GM23338 (cell line): ENCODE measurements around the gene OR8A1. TPM values are rescaled to one million over a fixed set of nuclear protein-coding genes. Genes with fewer than 3 reads are reported as not detected.

Source experiments
- ATAC-seq: fragments of 200-7000 bp; cut with Tn5 transposase; 3 replicates; pipeline ENCODE4 v1.9.1; 2020
- DNase-seq: peaks from one replicate; pipeline ENCODE4 v3.0.0-alpha.2; 2015; ENCODE audit warnings: low spot score
- H2AFZ ChIP-seq: fragments of 200-600 bp; sonication (generic); 2 replicates; pipeline ENCODE4 v1.8.0; 2016; ENCODE audit warnings: antibody characterized with exemption, mild to moderate bottlenecking, moderate library complexity
- H3F3A ChIP-seq: fragments of 200-600 bp; sonication (generic); replicated peaks from 2 replicates; pipeline ENCODE4 v1.8.0; 2017; ENCODE audit warnings: antibody characterized with exemption, mixed run types, low read depth
- H3K27ac ChIP-seq: fragments of 200-600 bp; sonication (generic); 2 replicates; pipeline ENCODE4 v1.6.1; 2016; ENCODE audit warnings: low read depth
- H3K27me3 ChIP-seq: fragments of 200-600 bp; sonication (generic); 2 replicates; pipeline ENCODE4 v1.8.0; 2016; ENCODE audit warnings: mild to moderate bottlenecking, mixed run types, moderate library complexity; ENCODE audit not compliant: insufficient read depth
- H3K36me3 ChIP-seq: fragments of 200-600 bp; sonication (generic); 2 replicates; pipeline ENCODE4 v1.8.0; 2016; ENCODE audit warnings: mild to moderate bottlenecking; ENCODE audit not compliant: insufficient read depth
- H3K4me1 ChIP-seq: fragments of 200-600 bp; sonication (generic); 2 replicates; pipeline ENCODE4 v1.8.0; 2016; ENCODE audit warnings: mild to moderate bottlenecking, moderate library complexity; ENCODE audit not compliant: insufficient read depth
- H3K4me2 ChIP-seq: fragments of 200-600 bp; sonication (generic); 2 replicates; pipeline ENCODE4 v1.7.1; 2017; ENCODE audit warnings: mixed run types
- H3K4me3 ChIP-seq: fragments of 200-600 bp; sonication (generic); 2 replicates; pipeline ENCODE4 v1.6.1; 2016; ENCODE audit warnings: mixed run types
- H3K79me2 ChIP-seq: fragments of 200-600 bp; sonication (generic); replicated peaks from 2 replicates; pipeline ENCODE4 v1.8.0; 2017; ENCODE audit warnings: mild to moderate bottlenecking; ENCODE audit not compliant: insufficient read depth
- H3K9me2 ChIP-seq: fragments of 200-600 bp; sonication (generic); 2 replicates; pipeline ENCODE4 v1.8.0; 2017; ENCODE audit not compliant: insufficient read depth
- H4K20me1 ChIP-seq: fragments of 200-600 bp; sonication (generic); replicated peaks from 2 replicates; pipeline ENCODE4 v1.8.0; 2017; ENCODE audit warnings: mild to moderate bottlenecking; ENCODE audit not compliant: insufficient read depth
- H3K27ac Mint-ChIP-seq: 2 replicates; pipeline ENCODE4 v1.8.0; 2020; ENCODE audit warnings: inconsistent platforms, mild to moderate bottlenecking, moderate library complexity, mixed read lengths
- H3K27me3 Mint-ChIP-seq: 3 replicates; pipeline ENCODE4 v1.8.0; 2022; ENCODE audit warnings: low read depth, mild to moderate bottlenecking, moderate library complexity, mixed read lengths, inconsistent platforms; ENCODE audit not compliant: insufficient read depth, poor library complexity
- H3K36me3 Mint-ChIP-seq: 3 replicates; pipeline ENCODE4 v1.8.0; 2021; ENCODE audit warnings: low read depth, mild to moderate bottlenecking, inconsistent platforms, moderate library complexity, mixed read lengths
- H3K4me1 Mint-ChIP-seq: 3 replicates; pipeline ENCODE4 v1.8.0; 2020; ENCODE audit warnings: mild to moderate bottlenecking, inconsistent platforms, mixed read lengths
- H3K4me3 Mint-ChIP-seq: 3 replicates; pipeline ENCODE4 v1.8.0; 2021; ENCODE audit warnings: moderate library complexity, mild to moderate bottlenecking, inconsistent platforms, mixed read lengths
- H3K9me3 Mint-ChIP-seq: 3 replicates; pipeline ENCODE4 v1.8.0; 2020; ENCODE audit warnings: moderate library complexity, mild to moderate bottlenecking, inconsistent platforms, mixed read lengths
- CREB1 ChIP-seq: fragments of 250-450 bp; sonication (Bioruptor Pico); IDR thresholded peaks from 2 replicates; pipeline ENCODE4 v1.5.0; 2020; ENCODE audit warnings: low read depth, mild to moderate bottlenecking, moderate library complexity
- CTCF ChIP-seq, 2 experiments: fragments of 200-600 bp in 1 of 2; sonication (generic) in 1 of 2; conservative IDR thresholded peaks; 2 replicates each; pipeline versions ENCODE4 v1.5.1 to v1.6.1; 2016 to 2017; ENCODE audit warnings: antibody characterized with exemption in 2 of 2, low read depth in 2 of 2, mild to moderate bottlenecking in 2 of 2, moderate library complexity in 1 of 2
- EZH2 ChIP-seq: fragments of 200-600 bp; sonication (generic); IDR thresholded peaks from one replicate; pipeline ENCODE4 v1.8.0; 2017; ENCODE audit warnings: antibody characterized with exemption, mild to moderate bottlenecking, low read depth; ENCODE audit not compliant: unreplicated experiment
- NANOG ChIP-seq: IDR thresholded peaks from 2 replicates; pipeline ENCODE4 v1.6.1; 2016; ENCODE audit warnings: antibody characterized with exemption, borderline replicate concordance
- POLR2AphosphoS5 ChIP-seq: IDR thresholded peaks from 2 replicates; pipeline ENCODE4 v1.6.1; 2016; ENCODE audit warnings: antibody characterized with exemption, low read depth
- STAT1 ChIP-seq: IDR thresholded peaks from one replicate; pipeline ENCODE4 v1.6.1; 2016; ENCODE audit warnings: antibody characterized with exemption; ENCODE audit not compliant: unreplicated experiment
- ZNF114 ChIP-seq: fragments of 250-450 bp; sonication (Bioruptor Pico); IDR thresholded peaks from 2 replicates; pipeline ENCODE4 v1.5.0; 2020; ENCODE audit warnings: mild to moderate bottlenecking, moderate library complexity
- ZNF331 ChIP-seq: fragments of 250-450 bp; sonication (Bioruptor Pico); IDR thresholded peaks from 2 replicates; pipeline ENCODE4 v1.5.0; 2020; ENCODE audit warnings: low read depth, mild to moderate bottlenecking, moderate library complexity
- polyA plus RNA-seq: library from polyadenylated mRNA; unstranded; fragments of >200 nt; fragmentation: Nextera tagmentation; extraction: Ambion mirVana; gene quantifications from 2 replicates; pipeline ENCODE4 v1.2.1, GENCODE V29; 2016
- total RNA-seq: library from RNA; depleted of rRNA; stranded (reverse); fragments of >200 nt; shearing (Covaris generic); gene quantifications from 2 replicates; pipeline ENCODE4 v1.2.3, GENCODE V29; 2014
- TF ChIP-seq, protein P1 (sequence below): IDR thresholded peaks from one replicate; pipeline ENCODE4 v1.6.1; 2018; ENCODE audit warnings: antibody characterized with exemption; ENCODE audit not compliant: unreplicated experiment

OR8A1 gene
- total and polyA plus RNA-seq, 2 experiments from 2014 or later, result not detected

DNA sequence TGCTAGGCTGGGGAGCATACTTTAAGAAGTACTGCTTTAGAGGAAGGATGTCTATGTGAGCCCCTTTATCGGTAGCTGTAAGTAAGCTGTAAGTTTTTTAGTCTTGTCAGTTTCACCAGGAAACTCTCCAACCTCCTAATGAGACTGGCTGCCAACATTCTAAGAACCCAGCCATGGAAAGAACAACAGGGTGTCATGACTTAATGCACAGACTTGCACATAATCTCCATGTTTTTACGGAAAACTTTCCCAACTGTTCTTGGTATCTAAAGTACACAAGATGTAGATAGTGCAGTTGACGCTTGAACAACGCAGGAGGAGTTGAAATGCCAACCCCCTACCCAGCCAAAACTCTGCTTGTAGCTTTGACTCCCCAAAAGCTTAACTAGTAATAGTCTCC, 9.0 kb downstream of the OR8A1 start:
- peaks cover 1% of the 10 kb centered on the region for H3K27me3 Mint-ChIP-seq
- no peak overlapping the region for H3K4me3 Mint-ChIP-seq
- no peak for ATAC-seq
- Histone ChIP-seq H3K4me1 (no peaks in the 10 kb centered on the region), H3K9me2 (0 out of 2 replicates have a peak, but pooled peaks cover 4% of the 10 kb centered on the region), H3K27ac (no peak overlapping the region), H4K20me1 (no peaks in the 10 kb centered on the region), H3K4me3 (no peak overlapping the region), H3K79me2 (no peaks in the 10 kb centered on the region), H3F3A (no peaks in the 10 kb centered on the region), H3K27me3 (no peaks in the 10 kb centered on the region), H2AFZ (no peak overlapping the region), H3K4me2 (no peak overlapping the region), H3K36me3 (no peaks in the 10 kb centered on the region)
- no peaks in the 10 kb centered on the region for H3K9me3 Mint-ChIP-seq
- no peaks in the 10 kb centered on the region for H3K36me3 Mint-ChIP-seq
- no peak for TF ChIP-seq CTCF (conservative IDR thresholded peaks at IDR 0.05; ENCODE audit: low read depth in 2 of 2)
- no peak for TF ChIP-seq POLR2AphosphoS5
- TF ChIP-seq NANOG, result no peak
- TF ChIP-seq STAT1, result no peak
- TF ChIP-seq, protein P1, sequence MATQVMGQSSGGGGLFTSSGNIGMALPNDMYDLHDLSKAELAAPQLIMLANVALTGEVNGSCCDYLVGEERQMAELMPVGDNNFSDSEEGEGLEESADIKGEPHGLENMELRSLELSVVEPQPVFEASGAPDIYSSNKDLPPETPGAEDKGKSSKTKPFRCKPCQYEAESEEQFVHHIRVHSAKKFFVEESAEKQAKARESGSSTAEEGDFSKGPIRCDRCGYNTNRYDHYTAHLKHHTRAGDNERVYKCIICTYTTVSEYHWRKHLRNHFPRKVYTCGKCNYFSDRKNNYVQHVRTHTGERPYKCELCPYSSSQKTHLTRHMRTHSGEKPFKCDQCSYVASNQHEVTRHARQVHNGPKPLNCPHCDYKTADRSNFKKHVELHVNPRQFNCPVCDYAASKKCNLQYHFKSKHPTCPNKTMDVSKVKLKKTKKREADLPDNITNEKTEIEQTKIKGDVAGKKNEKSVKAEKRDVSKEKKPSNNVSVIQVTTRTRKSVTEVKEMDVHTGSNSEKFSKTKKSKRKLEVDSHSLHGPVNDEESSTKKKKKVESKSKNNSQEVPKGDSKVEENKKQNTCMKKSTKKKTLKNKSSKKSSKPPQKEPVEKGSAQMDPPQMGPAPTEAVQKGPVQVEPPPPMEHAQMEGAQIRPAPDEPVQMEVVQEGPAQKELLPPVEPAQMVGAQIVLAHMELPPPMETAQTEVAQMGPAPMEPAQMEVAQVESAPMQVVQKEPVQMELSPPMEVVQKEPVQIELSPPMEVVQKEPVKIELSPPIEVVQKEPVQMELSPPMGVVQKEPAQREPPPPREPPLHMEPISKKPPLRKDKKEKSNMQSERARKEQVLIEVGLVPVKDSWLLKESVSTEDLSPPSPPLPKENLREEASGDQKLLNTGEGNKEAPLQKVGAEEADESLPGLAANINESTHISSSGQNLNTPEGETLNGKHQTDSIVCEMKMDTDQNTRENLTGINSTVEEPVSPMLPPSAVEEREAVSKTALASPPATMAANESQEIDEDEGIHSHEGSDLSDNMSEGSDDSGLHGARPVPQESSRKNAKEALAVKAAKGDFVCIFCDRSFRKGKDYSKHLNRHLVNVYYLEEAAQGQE, result no peak
- TF ChIP-seq EZH2, result no peak
- no peak for TF ChIP-seq ZNF114
- TF ChIP-seq CREB1 (CRISPR knock-in tag), result no peak
- peaks cover 4% of the 10 kb centered on the region; the same call in 2 of the 3 replicates for H3K4me1 Mint-ChIP-seq
- DNase-seq, result no peak
- H3K27ac Mint-ChIP-seq, result no peak overlapping the region

DNA sequence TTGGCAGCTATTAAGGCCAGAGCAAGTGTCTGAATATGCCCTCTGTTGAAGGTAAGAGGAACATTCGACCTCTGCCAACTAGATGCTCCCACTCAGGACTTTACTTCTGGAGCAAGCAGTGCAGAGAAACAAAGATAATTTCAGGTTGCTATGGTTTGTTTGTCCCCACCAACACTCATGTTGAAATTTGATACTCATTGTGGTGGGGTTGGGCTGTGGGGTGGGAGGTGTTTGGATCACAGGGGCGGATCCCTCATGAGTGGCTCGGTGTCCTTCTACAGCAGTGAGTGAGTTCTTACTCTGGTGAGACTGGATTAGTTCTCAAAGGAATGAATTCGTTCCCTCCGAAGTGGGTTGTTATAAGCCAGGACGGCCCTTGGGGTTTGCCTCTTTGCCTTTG, 12.0 kb downstream of the OR8A1 start:
- Histone ChIP-seq H3K9me2 (0 out of 2 replicates have a peak, but pooled peaks cover 4% of the 10 kb centered on the region), H4K20me1 (no peaks in the 10 kb centered on the region), H3K4me1 (no peaks in the 10 kb centered on the region), H3K4me2 (no peak overlapping the region), H3K79me2 (no peaks in the 10 kb centered on the region), H2AFZ (peak overlapping the region; percentile 74; the same call in 1 of the 2 replicates), H3K36me3 (no peaks in the 10 kb centered on the region), H3K27ac (no peak overlapping the region), H3F3A (no peaks in the 10 kb centered on the region), H3K27me3 (no peaks in the 10 kb centered on the region), H3K4me3 (no peak overlapping the region)
- TF ChIP-seq ZNF331 (CRISPR knock-in tag), result no peak
- TF ChIP-seq, protein P1, result no peak
- Mint-ChIP-seq H3K4me1 (peaks cover 12% of the 10 kb centered on the region; the same call in 2 of the 3 replicates), H3K36me3 (no peaks in the 10 kb centered on the region), H3K4me3 (no peak overlapping the region), H3K9me3 (no peaks in the 10 kb centered on the region), H3K27ac (no peak overlapping the region), H3K27me3 (no peaks in the 10 kb centered on the region)
- ATAC-seq (no peak; the same call in 2 of the 3 replicates), DNase-seq (no peak)
